B cell (primary cell): ENCODE results near the gene PNPLA5. TPM values are rescaled to one million over a fixed set of nuclear protein-coding genes. Genes with fewer than 3 reads are reported as not detected.

Experiments
- ATAC-seq: fragments of 200-7000 bp; cut with Tn5 transposase; one replicate; pipeline ENCODE4 v1.10.0; 2021; ENCODE audit warnings: low read depth, mild to moderate bottlenecking, moderate number of reproducible peaks, moderate library complexity
- CTCF ChIA-PET: fragments of 350-600 bp; sonication (Branson Sonifier 250); formaldehyde crosslinking; loops from one replicate; lab custom pipeline; 2021; ENCODE audit warnings: antibody characterized with exemption, inconsistent platforms; lab: Charles Lee
- POLR2A ChIA-PET: fragments of 350-600 bp; sonication (Branson Sonifier 250); formaldehyde crosslinking; loops from one replicate; lab custom pipeline; 2021; ENCODE audit warnings: antibody characterized with exemption; lab: Charles Lee
- DNase-seq: peaks from one replicate; pipeline ENCODE4 v3.0.0; 2013
- H2AFZ ChIP-seq: 2 replicates; pipeline ENCODE4 v1.6.1; 2012; ENCODE audit warnings: mild to moderate bottlenecking, low read depth, low read length; ENCODE audit not compliant: insufficient read depth, poor library complexity, severe bottlenecking
- H3K27ac ChIP-seq, 2 donors: 1 replicate in 1 of 2; 2 replicates in 1 of 2; pipeline ENCODE4 v1.5.1; 2012 to 2013; ENCODE audit warnings: low read length in 2 of 2, mild to moderate bottlenecking in 2 of 2, moderate library complexity in 1 of 2
- H3K27me3 ChIP-seq, 4 experiments: fragments of 200-600 bp in 1 of 4; sonication (generic) in 1 of 4; replicated peaks in 1 of 4; 1 replicate in 2 of 4; 2 replicates in 2 of 4; pipeline versions ENCODE4 v1.6.1 to v1.7.0; 2013 to 2016; ENCODE audit warnings: low read length in 3 of 4, mild to moderate bottlenecking in 2 of 4, mixed read lengths in 1 of 4, moderate library complexity in 1 of 4; ENCODE audit not compliant: insufficient read depth in 4 of 4, control insufficient read depth in 3 of 4; ENCODE audit errors: control extremely low read depth in 1 of 4
- H3K36me3 ChIP-seq, 2 experiments: replicated peaks in 1 of 2; 1 replicate in 1 of 2; 2 replicates in 1 of 2; pipeline versions ENCODE4 v1.6.1 to v1.7.1; 2013; ENCODE audit warnings: low read length in 1 of 2; ENCODE audit not compliant: insufficient read depth in 2 of 2, control insufficient read depth in 1 of 2; ENCODE audit errors: control extremely low read depth in 1 of 2, extremely low read depth in 1 of 2
- H3K4me1 ChIP-seq, 2 donors: fragments of 200-600 bp in 1 of 2; sonication (generic) in 1 of 2; 1 replicate in 1 of 2; 2 replicates in 1 of 2; pipeline versions ENCODE4 v1.5.1 to v1.6.1; 2013 to 2017; ENCODE audit warnings: low read length in 2 of 2; ENCODE audit not compliant: control insufficient read depth in 2 of 2, insufficient read depth in 2 of 2
- H3K4me2 ChIP-seq: replicated peaks from 2 replicates; pipeline ENCODE3; 2012; ENCODE audit warnings: mild to moderate bottlenecking, low read depth, low read length; ENCODE audit not compliant: poor library complexity, severe bottlenecking
- H3K4me3 ChIP-seq, 5 experiments: fragments of 200-600 bp in 1 of 5; sonication (generic) in 1 of 5; 1 replicate in 3 of 5; 2 replicates in 2 of 5; pipeline versions ENCODE4 v1.5.1 to v1.7.0; 2011 to 2016; ENCODE audit warnings: low read length in 4 of 5, mild to moderate bottlenecking in 4 of 5, low read depth in 2 of 5, control low read depth in 1 of 5, moderate library complexity in 1 of 5; ENCODE audit not compliant: insufficient read depth in 1 of 5; ENCODE audit errors: control extremely low read depth in 1 of 5, extremely low read depth in 1 of 5
- H3K79me2 ChIP-seq: fragments of 200-600 bp; sonication (generic); one replicate; pipeline ENCODE4 v1.6.0; 2016; ENCODE audit warnings: low read length; ENCODE audit not compliant: control insufficient read depth, insufficient read depth
- H3K9ac ChIP-seq: fragments of 200-600 bp; sonication (generic); 2 replicates; pipeline ENCODE4 v1.6.1; 2017; ENCODE audit warnings: mild to moderate bottlenecking, low read length, moderate library complexity
- H3K9me3 ChIP-seq, 3 donors: one replicate each; pipeline versions ENCODE4 v1.6.1 to v1.7.1; 2013; ENCODE audit warnings: low read length in 2 of 3; ENCODE audit not compliant: control insufficient read depth in 2 of 3, insufficient read depth in 1 of 3; ENCODE audit errors: control extremely low read depth in 1 of 3
- H4K20me1 ChIP-seq: 2 replicates; pipeline ENCODE4 v1.6.0; 2012; ENCODE audit warnings: mild to moderate bottlenecking, low read length; ENCODE audit not compliant: insufficient read depth, control insufficient read depth, poor library complexity, severe bottlenecking
- H3K27ac Mint-ChIP-seq: one replicate; pipeline ENCODE4 v1.8.0; 2021; ENCODE audit warnings: mixed read lengths
- H3K27me3 Mint-ChIP-seq: one replicate; pipeline ENCODE4 v1.8.0; 2021; ENCODE audit warnings: mixed read lengths
- H3K4me1 Mint-ChIP-seq: one replicate; pipeline ENCODE4 v1.8.0; 2021; ENCODE audit warnings: mixed read lengths
- H3K4me3 Mint-ChIP-seq: one replicate; pipeline ENCODE4 v1.8.0; 2021; ENCODE audit warnings: mixed read lengths
- H3K9me3 Mint-ChIP-seq: one replicate; pipeline ENCODE4 v1.8.0; 2022; ENCODE audit warnings: mixed read lengths; ENCODE audit not compliant: insufficient read depth
- CTCF ChIP-seq: fragments of 200-600 bp; IDR thresholded peaks from one replicate; pipeline ENCODE4 v1.8.0; 2022; ENCODE audit warnings: antibody characterized with exemption, mild to moderate bottlenecking
- EZH2 ChIP-seq: IDR thresholded peaks from 2 replicates; pipeline ENCODE4 v1.6.1; 2012; ENCODE audit warnings: borderline replicate concordance, low read depth, mild to moderate bottlenecking, moderate library complexity, low read length; ENCODE audit not compliant: insufficient read depth, poor library complexity, severe bottlenecking
- WGBS: methylation state at CpG from one replicate; pipeline ENCODE4 v1.1.5; 2013; ENCODE audit warnings: missing lambda C conversion rate; ENCODE audit not compliant: insufficient coverage; 5-methylcytosine and 5-hydroxymethylcytosine counted together
- intact Hi-C: fragments of 100-400 bp; cut with micrococcal nuclease; formaldehyde crosslinking; loops from one replicate; pipeline ENCODE4 v1.10.0; 2022
- polyA plus RNA-seq: library from polyadenylated mRNA; depleted of rRNA; stranded (reverse); fragments of >200 nt; gene quantifications from 2 replicates; pipeline ENCODE4 v1.2.3, GENCODE V29; 2012
- total RNA-seq, 2 donors: library from RNA; stranded (reverse); fragments of 120-200 nt in 1 of 2; gene quantifications; 1 replicate in 1 of 2; 2 replicates in 1 of 2; pipeline versions ENCODE4 v1.2.3 to v1.2.4, GENCODE V29; 2013 to 2022

PNPLA5 gene
- total and polyA plus RNA-seq, 2 donors (not counting 1 experiment from before 2014, with no cell fraction given): not detected

DNA sequence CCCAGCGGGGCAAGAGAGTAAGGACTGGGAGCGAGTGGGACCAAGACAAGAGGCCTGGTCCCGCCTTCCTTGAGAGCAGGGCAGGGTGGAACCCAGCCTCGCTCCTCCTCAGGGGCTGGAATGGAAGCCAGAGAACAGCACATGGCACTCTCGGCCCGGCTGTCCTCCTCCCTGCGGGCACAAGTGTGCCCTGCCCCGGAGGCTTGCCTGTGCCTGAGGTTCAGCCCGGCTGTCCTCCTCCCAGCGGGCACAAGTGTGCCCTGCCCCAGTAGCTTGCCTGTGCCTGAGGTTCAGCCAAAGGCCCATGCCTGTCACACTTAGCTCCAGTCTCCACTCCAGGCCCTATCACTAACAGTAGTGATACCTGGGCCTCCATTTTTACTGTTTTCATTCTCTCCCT, 53.7 kb downstream of the PNPLA5 start:
- no peaks in the 10 kb centered on the region for H3K27me3 ChIP-seq
- TF ChIP-seq CTCF: no peak
- no peak for TF ChIP-seq EZH2
- no peaks in the 10 kb centered on the region for H3K9me3 ChIP-seq
- Mint-ChIP-seq H3K4me1 (no peaks in the 10 kb centered on the region), H3K4me3 (no peak overlapping the region), H3K27me3 (no peaks in the 10 kb centered on the region), H3K9me3 (no peaks in the 10 kb centered on the region), H3K27ac (no peak overlapping the region)
- ATAC-seq: no peak
- intact Hi-C loops: no loop called here
- no peak overlapping the region for H3K4me2 ChIP-seq
- H4K20me1 ChIP-seq: no peaks in the 10 kb centered on the region
- H3K27ac ChIP-seq: no peak overlapping the region
- no peak overlapping the region for H3K9ac ChIP-seq
- no peaks in the 10 kb centered on the region for H3K36me3 ChIP-seq
- DNase-seq: no peak
- 85% methylated on average over 10 of the region's 10 CpGs for WGBS
- POLR2A ChIA-PET: no interaction called here
- no peaks in the 10 kb centered on the region for H3K4me1 ChIP-seq
- CTCF ChIA-PET: no interaction called here
- no peaks in the 10 kb centered on the region for H3K79me2 ChIP-seq
- no peak overlapping the region for H3K4me3 ChIP-seq
- no peak overlapping the region for H2AFZ ChIP-seq

- CTCF ChIA-PET: no interaction called here
- H3K36me3 ChIP-seq: no peaks in the 10 kb centered on the region
- H3K27me3 Mint-ChIP-seq: no peaks in the 10 kb centered on the region
- H3K27ac ChIP-seq: no peak overlapping the region
- H3K4me1 Mint-ChIP-seq: no peaks in the 10 kb centered on the region
- H3K4me3 ChIP-seq: no peak overlapping the region
- 81% methylated on average over 4 of the region's 9 CpGs for WGBS
- POLR2A ChIA-PET: no interaction called here
- H3K4me2 ChIP-seq: no peak overlapping the region
- H3K27me3 ChIP-seq: no peaks in the 10 kb centered on the region
- no peak overlapping the region for H3K4me3 Mint-ChIP-seq
- H2AFZ ChIP-seq: no peak overlapping the region
- no peak for TF ChIP-seq CTCF
- TF ChIP-seq EZH2: no peak
- no peak for ATAC-seq
- no peaks in the 10 kb centered on the region for H4K20me1 ChIP-seq
- DNase-seq: no peak
- H3K27ac Mint-ChIP-seq: no peak overlapping the region
- intact Hi-C loops: no loop called here
- no peaks in the 10 kb centered on the region for H3K9me3 ChIP-seq
- H3K9ac ChIP-seq: no peak overlapping the region
- H3K9me3 Mint-ChIP-seq: no peaks in the 10 kb centered on the region
- no peaks in the 10 kb centered on the region for H3K4me1 ChIP-seq
- H3K79me2 ChIP-seq: no peaks in the 10 kb centered on the region
Observed at GRCh38 chr22:43837666-43838065, 54.1 kb downstream of the PNPLA5 start.
